Astrocyte of the cerebellum (primary cell): ENCODE data around the gene TK2.
A peak's percentile ranks its signal among the peaks of the same experiment; 100 is the strongest.

Source experiments
- DNase-seq: peaks from one replicate; pipeline ENCODE4 v3.0.0-alpha.2; 2011; ENCODE audit warnings: low read depth
- H3K4me3 ChIP-seq: 2 replicates; pipeline ENCODE4 v1.5.1; 2011; ENCODE audit warnings: mild to moderate bottlenecking, low read depth, low read length, moderate library complexity
- CTCF ChIP-seq: IDR thresholded peaks from 2 replicates; pipeline ENCODE4 v1.5.1; 2012; ENCODE audit warnings: low read length, low read depth, moderate library complexity, mild to moderate bottlenecking; ENCODE audit errors: missing control alignments
- in situ Hi-C: cut with HindIII; loops from 2 replicates; pipeline ENCODE4 v1.10.0; 2017; ENCODE audit warnings: low sequenced_read_pairs

Gene TK2

GRCh38 chr16:66539623-66540469 lies 10.1 kb downstream of the TK2 start:
- in situ Hi-C loops = no loop called here
- peak; percentile 32 for DNase-seq
- TF ChIP-seq CTCF = no peak
- no peak overlapping the region for H3K4me3 ChIP-seq

- H3K4me3 ChIP-seq = no peak overlapping the region
- no peak for DNase-seq
- in situ Hi-C loops = no loop called here
- no peak for TF ChIP-seq CTCF
Observed at GRCh38 chr16:66538910-66539309, 11.0 kb downstream of the TK2 start.

GRCh38 chr16:66537236-66537635 lies 12.7 kb downstream of the TK2 start:
- in situ Hi-C loops = no loop called here
- H3K4me3 ChIP-seq = no peak overlapping the region
- no peak for DNase-seq
- no peak for TF ChIP-seq CTCF

- no peak for DNase-seq
- no peak for TF ChIP-seq CTCF
- in situ Hi-C loops = no loop called here
- H3K4me3 ChIP-seq = no peak overlapping the region
Observed at GRCh38 chr16:66536525-66536924, 13.4 kb downstream of the TK2 start.

- TF ChIP-seq CTCF = no peak
Observed at GRCh38 chr16:66534376-66534799, 15.5 kb downstream of the TK2 start.

GRCh38 chr16:66529475-66529874 lies 20.4 kb downstream of the TK2 start:
- in situ Hi-C loops = no loop called here
- DNase-seq = no peak
- no peak overlapping the region for H3K4me3 ChIP-seq
- no peak for TF ChIP-seq CTCF

More at GRCh38 chr16:66534376-66534799, 15.5 kb downstream of the TK2 start:
- in situ Hi-C loops = no loop called here
- H3K4me3 ChIP-seq = no peak overlapping the region
- DNase-seq = no peak
